Panc1 (cell line): ENCODE measurements around the gene RANGAP1. TPM values are rescaled to one million over a fixed set of nuclear protein-coding genes. Genes with fewer than 3 reads are reported as not detected.

ENCODE experiments used
- ATAC-seq: fragments of 200-7000 bp; cut with Tn5 transposase; 2 replicates; pipeline ENCODE4 v1.9.1; 2020; ENCODE audit warnings: mild to moderate bottlenecking, moderate library complexity
- BruUV-seq: library from RNA; stranded (reverse); fragments of 400-500 nt; replicated peaks from 2 replicates; lab custom pipeline; 2021; lab: Mats Ljungman, UMichigan
- CTCF ChIA-PET: fragments of 300-600 bp; sonication (Branson Sonifier 250); formaldehyde crosslinking; loops from one replicate; lab custom pipeline; 2022; ENCODE audit warnings: antibody characterized with exemption; lab: Charles Lee
- POLR2A ChIA-PET: fragments of 300-600 bp; sonication (Branson Sonifier 250); formaldehyde crosslinking; loops from one replicate; lab custom pipeline; 2022; ENCODE audit warnings: antibody characterized with exemption; lab: Charles Lee
- DNase-seq: peaks from one replicate; pipeline ENCODE4 v3.0.0-alpha.2; 2010; ENCODE audit warnings: low read depth, low spot score
- H3K27ac ChIP-seq: 2 replicates; pipeline ENCODE4 v1.5.1; 2011; ENCODE audit warnings: mild to moderate bottlenecking, low read length, inconsistent platforms
- H3K27me3 ChIP-seq: fragments of 200-500 bp; sonication (Bioruptor generic); 2 replicates; pipeline ENCODE4 v1.6.0; 2014; ENCODE audit warnings: low read length, inconsistent platforms; ENCODE audit not compliant: control insufficient read depth, insufficient read depth
- H3K36me3 ChIP-seq: fragments of 200-500 bp; sonication (Bioruptor generic); 2 replicates; pipeline ENCODE4 v1.5.1; 2014; ENCODE audit warnings: inconsistent platforms, mild to moderate bottlenecking, low read length, moderate library complexity; ENCODE audit not compliant: control insufficient read depth, insufficient read depth
- H3K4me1 ChIP-seq: 2 replicates; pipeline ENCODE4 v1.5.1; 2011; ENCODE audit warnings: inconsistent platforms, mild to moderate bottlenecking, low read length, moderate library complexity; ENCODE audit not compliant: control insufficient read depth, insufficient read depth
- H3K4me3 ChIP-seq, 2 experiments: 2 replicates each; pipeline ENCODE4 v1.5.1; 2011 to 2012; ENCODE audit warnings: low read depth in 2 of 2, low read length in 2 of 2, mild to moderate bottlenecking in 2 of 2, inconsistent platforms in 1 of 2, moderate library complexity in 1 of 2
- H3K9me3 ChIP-seq: fragments of 200-500 bp; sonication (Bioruptor generic); 2 replicates; pipeline ENCODE4 v1.5.1; 2014; ENCODE audit warnings: low read depth, mild to moderate bottlenecking, inconsistent platforms, low read length, moderate library complexity; ENCODE audit not compliant: control insufficient read depth, insufficient read depth
- POLR2AphosphoS5 ChIP-seq: IDR thresholded peaks from 2 replicates; pipeline ENCODE4 v1.6.1; 2012; ENCODE audit warnings: mild to moderate bottlenecking, low read depth, low read length, moderate library complexity
- SIN3A ChIP-seq: IDR thresholded peaks from 2 replicates; pipeline ENCODE4 v1.6.1; 2012; ENCODE audit warnings: low read depth, mild to moderate bottlenecking, low read length, moderate library complexity, borderline replicate concordance; ENCODE audit not compliant: insufficient read depth
- TCF7L2 ChIP-seq: IDR thresholded peaks from 2 replicates; pipeline ENCODE4 v1.6.1; 2011; ENCODE audit warnings: mild to moderate bottlenecking, low read depth, low read length, inconsistent platforms
- in situ Hi-C: cut with HindIII; loops from 2 replicates; pipeline ENCODE4 v1.10.0; 2016; ENCODE audit warnings: low sequenced_read_pairs, low pct_unique_long_range_greater_than_20kb
- intact Hi-C: fragments of 100-400 bp; cut with micrococcal nuclease; formaldehyde crosslinking; loops from one replicate; pipeline ENCODE4 v1.10.0; 2022; ENCODE audit not compliant: unreplicated experiment
- total RNA-seq: library from RNA; stranded (reverse); gene quantifications from one replicate; pipeline ENCODE4 v1.2.1, GENCODE V29; 2021; ENCODE audit not compliant: unreplicated experiment
- TF ChIP-seq, protein P1 (sequence below): fragments of 450-650 bp; IDR thresholded peaks from 2 replicates; pipeline ENCODE4 v1.5.1; 2017; ENCODE audit warnings: mild to moderate bottlenecking
- TF ChIP-seq, protein P2 (sequence below), 2 experiments: IDR thresholded peaks; 2 replicates each; pipeline ENCODE4 v1.6.1; 2011 to 2012; ENCODE audit warnings: low read depth in 2 of 2, control low read depth in 1 of 2, low read length in 1 of 2, mild to moderate bottlenecking in 1 of 2, moderate library complexity in 1 of 2; ENCODE audit not compliant: insufficient read depth in 1 of 2

RANGAP1 gene
- total RNA-seq, 1 experiment from 2014 or later, result 140 TPM

DNA sequence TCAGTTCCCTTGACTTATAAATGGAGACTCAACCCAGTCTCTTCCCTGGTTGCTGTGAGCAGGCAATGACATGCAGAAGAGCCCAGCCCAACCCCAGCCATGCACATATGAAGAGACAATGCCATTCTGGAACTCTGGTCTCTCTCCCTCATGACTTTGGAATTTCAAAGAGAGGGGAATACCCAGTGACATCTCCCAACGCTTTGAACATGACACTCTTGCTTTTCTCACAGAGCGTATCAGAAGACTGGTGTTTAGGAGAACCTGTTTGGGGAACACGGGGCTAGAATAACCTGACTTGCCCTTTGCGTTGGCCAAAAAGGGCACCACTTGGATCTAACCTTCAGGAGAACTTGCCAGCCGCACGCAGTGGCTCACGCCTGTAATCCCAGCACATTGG, 12.9 kb downstream of the RANGAP1 start:
- H3K27me3 ChIP-seq, result no peaks in the 10 kb centered on the region
- no peak overlapping the region for H3K4me3 ChIP-seq
- intact Hi-C loops, result no loop called here
- DNase-seq (no peak), ATAC-seq (no peak)
- in situ Hi-C loops, result no loop called here
- H3K27ac ChIP-seq, result no peak overlapping the region
- no peaks in the 10 kb centered on the region for H3K4me1 ChIP-seq
- CTCF ChIA-PET, result no interaction called here
- BruUV-seq, result no TSS peak
- H3K9me3 ChIP-seq, result no peaks in the 10 kb centered on the region
- TF ChIP-seq SIN3A (no peak), TCF7L2 (no peak), POLR2AphosphoS5 (no peak)
- TF ChIP-seq, protein P1, sequence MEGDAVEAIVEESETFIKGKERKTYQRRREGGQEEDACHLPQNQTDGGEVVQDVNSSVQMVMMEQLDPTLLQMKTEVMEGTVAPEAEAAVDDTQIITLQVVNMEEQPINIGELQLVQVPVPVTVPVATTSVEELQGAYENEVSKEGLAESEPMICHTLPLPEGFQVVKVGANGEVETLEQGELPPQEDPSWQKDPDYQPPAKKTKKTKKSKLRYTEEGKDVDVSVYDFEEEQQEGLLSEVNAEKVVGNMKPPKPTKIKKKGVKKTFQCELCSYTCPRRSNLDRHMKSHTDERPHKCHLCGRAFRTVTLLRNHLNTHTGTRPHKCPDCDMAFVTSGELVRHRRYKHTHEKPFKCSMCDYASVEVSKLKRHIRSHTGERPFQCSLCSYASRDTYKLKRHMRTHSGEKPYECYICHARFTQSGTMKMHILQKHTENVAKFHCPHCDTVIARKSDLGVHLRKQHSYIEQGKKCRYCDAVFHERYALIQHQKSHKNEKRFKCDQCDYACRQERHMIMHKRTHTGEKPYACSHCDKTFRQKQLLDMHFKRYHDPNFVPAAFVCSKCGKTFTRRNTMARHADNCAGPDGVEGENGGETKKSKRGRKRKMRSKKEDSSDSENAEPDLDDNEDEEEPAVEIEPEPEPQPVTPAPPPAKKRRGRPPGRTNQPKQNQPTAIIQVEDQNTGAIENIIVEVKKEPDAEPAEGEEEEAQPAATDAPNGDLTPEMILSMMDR, result no peak
- TF ChIP-seq, protein P2, sequence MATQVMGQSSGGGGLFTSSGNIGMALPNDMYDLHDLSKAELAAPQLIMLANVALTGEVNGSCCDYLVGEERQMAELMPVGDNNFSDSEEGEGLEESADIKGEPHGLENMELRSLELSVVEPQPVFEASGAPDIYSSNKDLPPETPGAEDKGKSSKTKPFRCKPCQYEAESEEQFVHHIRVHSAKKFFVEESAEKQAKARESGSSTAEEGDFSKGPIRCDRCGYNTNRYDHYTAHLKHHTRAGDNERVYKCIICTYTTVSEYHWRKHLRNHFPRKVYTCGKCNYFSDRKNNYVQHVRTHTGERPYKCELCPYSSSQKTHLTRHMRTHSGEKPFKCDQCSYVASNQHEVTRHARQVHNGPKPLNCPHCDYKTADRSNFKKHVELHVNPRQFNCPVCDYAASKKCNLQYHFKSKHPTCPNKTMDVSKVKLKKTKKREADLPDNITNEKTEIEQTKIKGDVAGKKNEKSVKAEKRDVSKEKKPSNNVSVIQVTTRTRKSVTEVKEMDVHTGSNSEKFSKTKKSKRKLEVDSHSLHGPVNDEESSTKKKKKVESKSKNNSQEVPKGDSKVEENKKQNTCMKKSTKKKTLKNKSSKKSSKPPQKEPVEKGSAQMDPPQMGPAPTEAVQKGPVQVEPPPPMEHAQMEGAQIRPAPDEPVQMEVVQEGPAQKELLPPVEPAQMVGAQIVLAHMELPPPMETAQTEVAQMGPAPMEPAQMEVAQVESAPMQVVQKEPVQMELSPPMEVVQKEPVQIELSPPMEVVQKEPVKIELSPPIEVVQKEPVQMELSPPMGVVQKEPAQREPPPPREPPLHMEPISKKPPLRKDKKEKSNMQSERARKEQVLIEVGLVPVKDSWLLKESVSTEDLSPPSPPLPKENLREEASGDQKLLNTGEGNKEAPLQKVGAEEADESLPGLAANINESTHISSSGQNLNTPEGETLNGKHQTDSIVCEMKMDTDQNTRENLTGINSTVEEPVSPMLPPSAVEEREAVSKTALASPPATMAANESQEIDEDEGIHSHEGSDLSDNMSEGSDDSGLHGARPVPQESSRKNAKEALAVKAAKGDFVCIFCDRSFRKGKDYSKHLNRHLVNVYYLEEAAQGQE (IDR thresholded peaks at IDR 0.05; ENCODE audit: insufficient read depth in 1 of 2, low read depth in 2 of 2, low read length in 1 of 2), result no peak
- peaks cover 11% of the 10 kb centered on the region for H3K36me3 ChIP-seq
- POLR2A ChIA-PET, result no interaction called here

DNA sequence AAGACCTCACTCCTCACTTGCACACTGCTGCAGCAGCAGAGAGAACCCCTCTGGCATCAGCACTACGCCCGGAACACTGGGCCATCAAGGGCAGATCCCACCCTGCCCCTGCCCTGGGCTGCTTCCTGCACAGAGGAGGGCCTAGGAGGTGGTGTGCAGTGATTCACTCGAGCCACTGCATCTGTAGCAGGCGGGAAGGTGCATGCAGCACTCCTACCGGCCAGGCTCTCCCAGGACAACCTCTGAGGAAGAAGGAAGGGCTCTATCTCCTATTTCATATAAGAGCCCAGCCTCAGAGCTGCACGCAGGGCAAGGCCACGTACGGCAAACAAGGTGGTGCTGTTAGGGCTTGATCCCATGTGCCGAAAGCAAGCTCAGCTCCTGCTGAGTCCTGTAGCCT, 14.2 kb downstream of the RANGAP1 start:
- ChIA-PET CTCF (no interaction called here), POLR2A (no interaction called here)
- Histone ChIP-seq H3K36me3 (peaks cover 8% of the 10 kb centered on the region), H3K27me3 (no peaks in the 10 kb centered on the region), H3K4me3 (no peak overlapping the region), H3K4me1 (no peaks in the 10 kb centered on the region), H3K9me3 (no peaks in the 10 kb centered on the region), H3K27ac (no peak overlapping the region)
- BruUV-seq, result no TSS peak
- DNase-seq (no peak), ATAC-seq (peak; percentile 32; the same call in 1 of the 2 replicates)
- in situ Hi-C loops (no loop called here), intact Hi-C loops (no loop called here)
- TF ChIP-seq, protein P2 (IDR thresholded peaks at IDR 0.05; ENCODE audit: insufficient read depth in 1 of 2, low read depth in 2 of 2, low read length in 1 of 2), result no peak
- TF ChIP-seq SIN3A, result no peak
- TF ChIP-seq, protein P1, result no peak
- no peak for TF ChIP-seq POLR2AphosphoS5
- no peak for TF ChIP-seq TCF7L2
